Activated CD4-positive, alpha-beta T cell treated with anti-CD3 and anti-CD28 coated beads, Interleukin-2, amount 10 ng/mL, durations not matched to agents 24 days and 14 days (primary cell): ENCODE measurements around the gene MS4A13. TPM values are rescaled to one million over a fixed set of nuclear protein-coding genes. Genes with fewer than 3 reads are reported as not detected.
"Not testable (repeated sequence)": the region's sequence is repeated elsewhere in the genome, so short reads cannot be mapped to it uniquely, and the experiment has no call there.

Experiments
- DNase-seq: peaks from one replicate; pipeline ENCODE4 v3.0.0; 2022
- H3K27ac Mint-ChIP-seq: one replicate; pipeline ENCODE4 v1.8.0; 2022; ENCODE audit warnings: mild to moderate bottlenecking, mixed read lengths
- H3K27me3 Mint-ChIP-seq: one replicate; pipeline ENCODE4 v1.8.0; 2022; ENCODE audit warnings: mixed read lengths
- H3K36me3 Mint-ChIP-seq: one replicate; pipeline ENCODE4 v1.8.0; 2022; ENCODE audit warnings: low read depth, mild to moderate bottlenecking, mixed read lengths
- H3K4me1 Mint-ChIP-seq: one replicate; pipeline ENCODE4 v1.8.0; 2021; ENCODE audit warnings: mixed read lengths
- H3K4me3 Mint-ChIP-seq: one replicate; pipeline ENCODE4 v1.8.0; 2022; ENCODE audit warnings: mild to moderate bottlenecking, moderate library complexity, mixed read lengths
- H3K9me3 Mint-ChIP-seq: one replicate; pipeline ENCODE4 v1.8.0; 2021; ENCODE audit warnings: mixed read lengths
- intact Hi-C: fragments of 100-400 bp; cut with micrococcal nuclease; formaldehyde crosslinking; loops from one replicate; pipeline ENCODE4 v1.15.1; 2023
- total RNA-seq: library from RNA; stranded (reverse); gene quantifications from 2 replicates; pipeline ENCODE4 v1.2.3, GENCODE V29; 2022

MS4A13 gene
- total RNA-seq, 1 donor from 2014 or later = not detected

GRCh38 chr11:60509609-60510008 is 5.6 kb upstream of the MS4A13 start:
- H3K36me3 Mint-ChIP-seq, H3K4me3 Mint-ChIP-seq, DNase-seq, H3K27ac Mint-ChIP-seq, H3K4me1 Mint-ChIP-seq, intact Hi-C loops, H3K9me3 Mint-ChIP-seq: not testable (repeated sequence)
- H3K27me3 Mint-ChIP-seq = peaks cover 33% of the 10 kb centered on the region

- DNase-seq, H3K27ac Mint-ChIP-seq, H3K9me3 Mint-ChIP-seq, H3K4me1 Mint-ChIP-seq, H3K36me3 Mint-ChIP-seq, H3K4me3 Mint-ChIP-seq, intact Hi-C loops: not testable (repeated sequence)
- peaks cover 30% of the 10 kb centered on the region for H3K27me3 Mint-ChIP-seq
These were observed 5.0 kb upstream of the MS4A13 start for GRCh38 chr11:60510209-60510608.

DNA sequence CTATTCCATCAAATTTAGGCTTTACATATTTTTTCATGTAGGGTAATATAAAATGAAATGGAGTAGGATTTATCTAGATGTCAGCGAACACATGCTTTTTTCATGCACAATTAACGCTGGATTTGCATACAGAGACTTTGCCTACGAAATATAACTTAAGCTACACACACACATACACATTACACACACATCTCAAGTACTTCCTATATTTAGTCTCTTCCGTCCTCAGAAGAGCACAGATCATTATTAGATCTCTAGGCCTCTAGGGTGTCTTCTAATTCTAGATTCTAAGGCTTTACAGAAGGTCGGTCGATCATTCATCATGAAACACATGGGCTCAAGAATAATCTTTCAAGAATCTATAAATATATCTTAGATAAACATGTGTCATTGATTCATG is 3.8 kb upstream of the MS4A13 start:
- no peaks in the 10 kb centered on the region for H3K9me3 Mint-ChIP-seq
- no peak overlapping the region for H3K27ac Mint-ChIP-seq
- no peak overlapping the region for H3K4me3 Mint-ChIP-seq
- no peak for DNase-seq
- no peaks in the 10 kb centered on the region for H3K36me3 Mint-ChIP-seq
- peaks cover 22% of the 10 kb centered on the region for H3K27me3 Mint-ChIP-seq
- H3K4me1 Mint-ChIP-seq = no peaks in the 10 kb centered on the region
- intact Hi-C loops = no loop called here

DNA sequence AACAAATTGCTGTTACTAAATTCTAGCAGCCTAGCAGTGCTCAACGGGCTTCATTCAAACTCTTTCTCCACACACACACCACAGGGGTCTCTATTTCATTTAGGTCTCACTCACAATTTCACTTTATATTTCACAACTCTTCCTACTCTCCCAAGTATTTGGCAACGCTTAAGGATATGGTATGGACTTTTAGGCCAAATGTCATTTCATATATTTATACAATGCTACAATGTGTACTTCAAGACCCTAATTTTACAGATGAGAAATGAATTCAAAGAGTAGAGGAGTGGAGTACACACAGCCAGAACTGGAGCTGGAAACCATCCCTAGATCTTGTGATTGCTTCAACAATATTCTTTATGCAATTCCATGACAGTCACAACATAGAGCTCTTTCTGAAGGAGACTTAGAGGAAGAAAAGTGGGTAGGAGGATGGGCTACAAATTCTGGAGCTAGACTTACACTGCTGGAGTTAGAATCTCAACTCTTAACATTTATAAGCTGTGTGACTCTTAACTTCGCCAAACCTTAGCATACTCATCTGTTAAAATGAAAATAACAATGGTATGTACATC is 2.5 kb upstream of the MS4A13 start:
- H3K36me3 Mint-ChIP-seq = no peaks in the 10 kb centered on the region

DNA sequence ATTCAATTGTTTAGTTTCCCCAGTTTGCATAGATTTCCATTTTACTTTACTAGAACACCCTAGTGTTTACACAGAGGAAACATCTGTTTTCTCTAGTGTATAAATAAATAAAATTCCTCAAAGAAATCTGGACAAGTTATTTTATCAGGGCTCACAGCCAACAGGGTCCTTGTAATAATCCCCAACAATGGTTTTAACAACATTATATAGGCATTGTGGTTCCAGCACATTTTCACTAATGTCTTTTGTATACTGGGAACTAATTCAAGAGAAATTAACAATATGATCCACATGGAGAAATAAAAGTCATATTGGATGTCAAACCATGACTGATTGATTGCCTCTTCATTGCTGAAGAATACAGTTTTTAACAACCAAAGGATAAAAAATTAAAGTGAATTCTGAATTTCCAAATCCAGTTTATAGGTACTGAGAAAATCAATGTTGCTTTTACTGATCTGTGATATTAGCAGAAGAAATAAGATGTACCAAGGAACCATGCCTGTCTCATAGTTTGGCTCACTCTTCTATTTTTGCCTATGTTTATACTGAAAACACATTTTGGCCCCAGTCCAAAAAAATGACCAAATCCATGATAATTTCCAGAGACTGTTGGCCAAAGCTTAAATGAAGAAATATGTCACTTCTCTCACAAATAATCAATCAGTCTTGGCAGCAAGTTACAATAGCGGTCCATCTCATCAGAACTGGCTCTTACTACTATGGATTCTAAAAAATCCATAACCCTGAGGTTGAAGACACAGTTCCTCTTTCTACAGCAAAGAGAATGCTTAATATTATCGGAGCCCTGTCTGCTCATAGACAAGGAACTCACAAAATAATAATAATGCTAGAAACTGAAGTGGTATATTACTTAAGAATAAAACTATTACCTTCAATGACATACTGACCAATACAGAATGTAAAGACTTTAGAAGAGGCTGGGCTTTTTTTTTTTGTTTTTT is 1.4 kb upstream of the MS4A13 start:
- Mint-ChIP-seq H3K27ac (no peak overlapping the region), H3K36me3 (no peaks in the 10 kb centered on the region), H3K4me1 (no peaks in the 10 kb centered on the region), H3K9me3 (no peaks in the 10 kb centered on the region), H3K27me3 (peaks cover 11% of the 10 kb centered on the region), H3K4me3 (no peak overlapping the region)
- intact Hi-C loops = no loop called here
- no peak for DNase-seq

More for the DNA sequence above, 2.5 kb upstream of the MS4A13 start:
- Mint-ChIP-seq H3K4me1 (no peaks in the 10 kb centered on the region), H3K27me3 (peaks cover 11% of the 10 kb centered on the region), H3K9me3 (no peaks in the 10 kb centered on the region), H3K4me3 (no peak overlapping the region), H3K27ac (no peak overlapping the region)
- intact Hi-C loops = no loop called here
- no peak for DNase-seq

DNA sequence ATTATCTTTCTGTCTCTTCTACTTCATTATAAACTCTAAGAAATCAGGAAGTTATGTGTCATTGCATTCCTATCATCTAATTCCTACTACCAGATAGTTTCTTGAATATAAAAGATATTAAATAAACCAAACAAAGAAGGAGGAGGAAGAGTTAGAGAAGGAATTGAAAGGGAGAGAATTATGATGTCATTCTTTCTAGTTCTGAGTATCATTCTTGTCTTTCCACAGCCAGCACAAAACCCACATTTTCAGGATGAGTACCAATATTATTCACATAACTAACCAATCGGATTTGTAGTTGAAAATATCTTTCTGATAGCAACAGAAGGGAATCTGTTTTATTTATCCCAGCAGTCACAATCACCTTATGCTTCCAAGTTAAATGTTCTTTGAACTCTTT is 13.3 kb downstream of the MS4A13 start:
- intact Hi-C loops = no loop called here
- Mint-ChIP-seq H3K9me3 (peaks cover 4% of the 10 kb centered on the region), H3K36me3 (no peaks in the 10 kb centered on the region), H3K4me3 (no peak overlapping the region), H3K4me1 (no peaks in the 10 kb centered on the region), H3K27me3 (peaks cover 3% of the 10 kb centered on the region), H3K27ac (no peak overlapping the region)
- DNase-seq = no peak

DNA sequence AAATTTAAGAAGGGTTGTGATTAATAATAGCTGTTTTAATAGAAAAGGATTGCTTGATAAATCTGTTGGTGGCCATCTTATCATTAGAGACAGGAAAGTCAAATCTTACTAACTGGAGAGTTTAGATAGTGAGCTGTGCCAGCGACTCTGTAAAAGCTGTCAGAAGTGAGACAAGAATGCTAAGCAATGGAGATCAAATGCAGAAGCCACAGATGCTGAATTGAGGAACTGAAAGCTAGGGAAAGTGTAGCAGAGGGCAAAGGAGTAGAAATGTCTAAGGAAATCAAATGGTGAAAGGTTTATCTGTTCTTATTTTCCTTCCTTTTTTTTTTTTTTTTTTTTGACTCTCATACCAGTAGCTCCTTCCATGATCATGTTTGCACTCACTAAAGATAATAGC is 13.7 kb downstream of the MS4A13 start:
- no peak overlapping the region for H3K4me3 Mint-ChIP-seq
- intact Hi-C loops = no loop called here
- no peak for DNase-seq

DNA sequence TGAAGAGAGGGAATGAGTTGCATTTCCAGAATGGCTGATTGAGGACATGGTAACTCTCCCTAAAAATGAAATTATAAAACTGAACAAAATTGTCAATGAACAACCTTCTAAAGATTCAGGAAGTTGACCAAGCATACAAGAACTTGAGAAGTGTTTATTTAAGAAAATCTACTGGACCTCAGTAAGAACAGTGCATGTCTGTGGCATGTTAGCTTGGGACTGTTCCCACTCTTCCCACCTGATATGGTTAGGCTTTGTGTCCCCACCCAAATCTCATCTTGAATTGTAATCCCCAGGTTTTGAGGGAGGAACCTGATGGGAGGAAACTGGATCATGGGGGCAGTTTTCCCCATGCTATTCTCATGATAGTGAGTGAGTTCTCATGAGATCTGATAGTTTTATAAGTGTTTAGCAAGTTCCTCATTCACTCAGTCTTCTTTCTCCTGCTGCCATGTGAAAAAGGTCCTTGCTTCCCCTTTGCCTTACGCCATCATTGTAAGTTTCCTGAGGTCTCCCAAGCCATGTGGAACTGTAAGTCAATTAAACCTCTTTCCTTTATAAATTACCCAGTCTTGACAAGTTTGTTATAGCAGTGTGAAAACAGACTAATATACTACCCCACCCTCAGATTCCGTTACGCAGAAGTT is 15.4 kb downstream of the MS4A13 start:
- H3K4me1 Mint-ChIP-seq = no peaks in the 10 kb centered on the region
- intact Hi-C loops = no loop called here
- H3K4me3 Mint-ChIP-seq = no peak overlapping the region
- H3K36me3 Mint-ChIP-seq = no peaks in the 10 kb centered on the region
- H3K27me3 Mint-ChIP-seq = peaks cover 3% of the 10 kb centered on the region
- H3K9me3 Mint-ChIP-seq = peaks cover 4% of the 10 kb centered on the region
- no peak overlapping the region for H3K27ac Mint-ChIP-seq
- no peak for DNase-seq

More for the DNA sequence above, 13.7 kb downstream of the MS4A13 start:
- peaks cover 3% of the 10 kb centered on the region for H3K27me3 Mint-ChIP-seq
- H3K4me1 Mint-ChIP-seq = no peaks in the 10 kb centered on the region
- H3K27ac Mint-ChIP-seq = no peak overlapping the region
- H3K36me3 Mint-ChIP-seq = no peaks in the 10 kb centered on the region
- H3K9me3 Mint-ChIP-seq = peaks cover 4% of the 10 kb centered on the region

GRCh38 chr11:60532383-60532782 is 17.2 kb downstream of the MS4A13 start:
- H3K27me3 Mint-ChIP-seq, H3K9me3 Mint-ChIP-seq, intact Hi-C loops, H3K27ac Mint-ChIP-seq, DNase-seq, H3K4me3 Mint-ChIP-seq, H3K4me1 Mint-ChIP-seq, H3K36me3 Mint-ChIP-seq: not testable (repeated sequence)

DNA sequence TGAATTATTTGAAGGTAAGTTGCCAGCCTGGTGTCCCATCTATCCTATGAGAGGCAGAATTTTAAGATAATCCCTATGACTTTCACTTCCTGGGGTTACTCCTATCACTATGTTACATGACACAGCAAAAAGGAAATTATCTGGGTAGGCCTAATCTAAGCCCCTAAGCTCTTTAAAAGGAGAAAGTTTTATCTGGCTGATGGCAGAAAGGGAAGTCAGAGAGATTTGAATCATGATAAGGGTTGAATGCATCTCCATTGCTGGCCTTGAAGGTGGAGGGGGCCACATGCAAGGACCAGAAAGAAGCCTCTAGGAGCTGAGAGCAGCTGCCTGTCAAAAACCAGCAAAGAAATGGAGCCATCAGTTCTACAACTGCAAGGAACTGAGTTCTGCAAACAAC is 23.4 kb downstream of the MS4A13 start:
- intact Hi-C loops, H3K27ac Mint-ChIP-seq, H3K4me1 Mint-ChIP-seq: not testable (repeated sequence)

GRCh38 chr11:60544077-60544476 is 28.9 kb downstream of the MS4A13 start:
- Mint-ChIP-seq H3K36me3 (no peaks in the 10 kb centered on the region), H3K27me3 (peaks cover 4% of the 10 kb centered on the region), H3K27ac (no peak overlapping the region), H3K9me3 (peaks cover 4% of the 10 kb centered on the region), H3K4me1 (no peaks in the 10 kb centered on the region), H3K4me3 (no peak overlapping the region)
- intact Hi-C loops = no loop called here
- DNase-seq = no peak

More for the DNA sequence above, 23.4 kb downstream of the MS4A13 start:
- not testable (repeated sequence) for DNase-seq, H3K36me3 Mint-ChIP-seq, H3K4me3 Mint-ChIP-seq, H3K27me3 Mint-ChIP-seq, H3K9me3 Mint-ChIP-seq

DNA sequence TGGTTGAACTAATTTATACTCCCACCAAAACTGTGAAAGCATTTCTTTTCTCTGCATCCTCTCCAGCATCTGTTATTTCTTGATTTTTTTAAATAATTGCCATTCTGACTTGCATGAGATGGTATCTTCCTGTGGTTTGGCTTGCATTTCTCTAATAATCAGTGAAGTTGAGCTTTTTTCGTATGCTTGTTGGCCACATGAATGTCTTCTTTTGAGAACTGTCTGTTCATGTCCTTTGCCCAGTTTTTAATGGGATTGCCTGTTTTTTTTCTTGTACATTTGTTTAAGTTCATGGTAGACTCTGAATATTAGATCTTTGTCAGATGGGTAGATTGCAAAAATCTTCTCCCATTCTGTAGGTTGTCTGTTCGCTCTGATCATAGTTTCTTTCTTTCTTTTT is 46.1 kb downstream of the MS4A13 start:
- Mint-ChIP-seq H3K36me3 (peaks cover 4% of the 10 kb centered on the region), H3K4me3 (no peak overlapping the region), H3K27ac (no peak overlapping the region), H3K9me3 (peaks cover 22% of the 10 kb centered on the region), H3K4me1 (peaks cover 2% of the 10 kb centered on the region), H3K27me3 (no peaks in the 10 kb centered on the region)
- intact Hi-C loops = no loop called here
- no peak for DNase-seq

DNA sequence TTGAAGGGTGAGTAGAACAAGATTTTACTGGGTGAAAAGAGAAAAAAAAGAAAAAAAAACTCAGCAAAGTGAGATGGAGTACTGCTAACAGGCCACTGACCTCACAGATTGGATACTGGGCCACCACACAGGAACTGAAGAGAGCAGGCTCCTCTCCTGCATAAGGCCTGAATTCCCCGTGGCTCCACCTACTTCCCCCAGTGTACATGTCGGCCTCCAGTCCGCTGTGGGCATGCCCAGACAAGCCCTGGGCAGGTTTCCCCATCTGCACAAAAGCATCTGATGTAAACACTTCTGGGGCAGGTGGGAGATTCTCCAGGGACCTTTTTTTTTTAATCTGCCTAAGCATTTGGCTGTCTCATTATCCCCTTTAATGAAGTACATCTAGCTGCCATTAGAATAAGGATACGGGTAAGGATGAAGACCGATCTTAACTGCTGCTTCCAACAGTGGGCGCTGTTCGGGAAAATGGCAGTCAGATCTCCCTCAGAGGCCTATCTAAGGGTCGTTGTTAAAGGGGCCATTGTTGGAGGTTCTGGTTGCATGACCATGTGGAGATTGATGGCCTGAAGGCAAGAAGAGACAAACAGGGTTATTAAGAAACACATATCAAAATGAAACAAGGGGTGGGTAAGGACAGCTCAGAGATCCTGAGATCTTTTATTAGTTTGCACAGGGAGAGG is 48.5 kb downstream of the MS4A13 start:
- Mint-ChIP-seq H3K36me3 (peaks cover 4% of the 10 kb centered on the region), H3K9me3 (peaks cover 22% of the 10 kb centered on the region), H3K4me1 (peaks cover 2% of the 10 kb centered on the region), H3K27ac (no peak overlapping the region), H3K4me3 (no peak overlapping the region), H3K27me3 (peaks cover 2% of the 10 kb centered on the region)
- intact Hi-C loops = no loop called here
- DNase-seq = peak; percentile 58

DNA sequence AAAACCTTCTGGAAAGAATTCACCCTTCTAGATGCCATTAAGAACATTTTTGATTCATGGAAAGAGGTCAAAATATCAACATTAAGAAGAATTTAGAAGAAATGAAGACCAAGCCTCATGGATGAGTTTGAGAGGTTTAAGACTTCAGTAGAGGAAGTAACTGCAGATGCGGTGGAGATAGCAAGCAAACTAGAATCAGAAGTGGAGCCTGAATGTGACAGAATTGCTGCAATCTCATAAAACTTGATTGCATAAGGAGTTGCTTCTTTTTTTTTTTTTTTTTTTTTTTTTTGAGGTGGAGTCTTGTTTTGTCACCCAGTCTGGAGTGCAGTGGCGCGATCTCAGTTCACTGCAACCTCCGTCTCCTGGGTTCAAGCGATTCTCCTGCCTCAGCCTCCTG is 51.6 kb downstream of the MS4A13 start:
- Mint-ChIP-seq H3K9me3 (peaks cover 13% of the 10 kb centered on the region), H3K4me1 (peaks cover 2% of the 10 kb centered on the region), H3K27me3 (peaks cover 7% of the 10 kb centered on the region), H3K4me3 (no peak overlapping the region), H3K36me3 (peaks cover 4% of the 10 kb centered on the region), H3K27ac (no peak overlapping the region)
- no peak for DNase-seq
- intact Hi-C loops = no loop called here
